ENCODE results near the gene TNFSF13.

TNFSF13 gene

GRCh38 chr17:7557775-7558543 lies 591 bp upstream of the TNFSF13 start:
- no peak for DNase-seq (ENCODE audit: low read depth)
- in situ Hi-C loops (cut with HindIII; ENCODE audit: low sequenced_read_pairs) = no loop called here
- no peak overlapping the region for H3K4me3 ChIP-seq (ENCODE audit: low read depth, low read length)
- TF ChIP-seq CTCF (IDR thresholded peaks at IDR 0.05; ENCODE audit: low read depth, low read length, missing control alignments) = no peak

DNA sequence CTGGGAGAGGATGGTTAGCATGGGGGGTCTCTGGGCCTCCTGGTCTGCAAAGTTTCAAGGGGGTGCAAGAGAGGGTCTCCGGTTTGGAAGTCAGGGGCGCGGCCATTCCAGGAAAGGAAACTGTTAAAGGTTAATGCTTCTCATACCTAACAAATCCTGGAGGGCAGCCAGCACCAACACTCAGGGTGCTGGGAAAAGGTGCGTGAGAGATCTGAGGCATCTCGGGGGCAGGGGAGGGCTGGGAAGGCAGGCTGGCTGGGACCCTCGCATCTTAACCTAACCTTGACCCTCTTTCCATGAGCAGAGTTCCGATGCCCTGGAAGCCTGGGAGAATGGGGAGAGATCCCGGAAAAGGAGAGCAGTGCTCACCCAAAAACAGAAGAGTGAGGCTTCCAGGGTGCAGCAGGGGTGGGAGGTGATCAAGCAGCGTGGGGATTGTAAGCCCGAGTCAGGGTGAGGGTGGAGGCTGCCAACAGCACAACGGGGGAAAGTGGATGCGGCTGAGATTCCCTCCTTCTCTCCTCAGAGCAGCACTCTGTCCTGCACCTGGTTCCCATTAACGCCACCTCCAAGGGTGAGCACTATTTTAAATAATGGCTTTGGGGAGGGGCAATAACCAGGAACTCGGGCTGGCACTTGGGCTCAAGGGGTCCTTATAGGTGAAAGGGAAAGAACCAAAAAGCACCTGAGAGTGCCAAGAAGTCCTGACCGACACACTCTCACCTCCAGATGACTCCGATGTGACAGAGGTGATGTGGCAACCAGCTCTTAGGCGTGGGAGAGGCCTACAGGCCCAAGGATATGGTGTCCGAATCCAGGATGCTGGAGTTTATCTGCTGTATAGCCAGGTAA lies 996 bp downstream of the TNFSF13 start:
- in situ Hi-C loops (cut with HindIII; ENCODE audit: low sequenced_read_pairs) = no loop called here
- no peak for TF ChIP-seq CTCF (IDR thresholded peaks at IDR 0.05; ENCODE audit: low read depth, low read length, missing control alignments)
- DNase-seq (ENCODE audit: low read depth) = no peak
- H3K4me3 ChIP-seq (ENCODE audit: low read depth, low read length) = no peak overlapping the region

GRCh38 chr17:7560172-7561027 lies 1.9 kb downstream of the TNFSF13 start:
- in situ Hi-C loops (cut with HindIII; ENCODE audit: low sequenced_read_pairs) = no loop called here
- DNase-seq (ENCODE audit: low read depth) = no peak
- H3K4me3 ChIP-seq (ENCODE audit: low read depth, low read length) = peak overlapping the region; percentile 83

GRCh38 chr17:7561028-7561575 lies 2.6 kb downstream of the TNFSF13 start:
- in situ Hi-C loops (cut with HindIII; ENCODE audit: low sequenced_read_pairs) = no loop called here
- TF ChIP-seq CTCF (IDR thresholded peaks at IDR 0.05; ENCODE audit: low read depth, low read length, missing control alignments) = peak; percentile 72
- DNase-seq (ENCODE audit: low read depth) = peak; percentile 61
- peak overlapping the region; percentile 83 for H3K4me3 ChIP-seq (ENCODE audit: low read depth, low read length)

More at GRCh38 chr17:7560172-7561027, 1.9 kb downstream of the TNFSF13 start:
- TF ChIP-seq CTCF (IDR thresholded peaks at IDR 0.05; ENCODE audit: low read depth, low read length, missing control alignments) = peak; percentile 82

DNA sequence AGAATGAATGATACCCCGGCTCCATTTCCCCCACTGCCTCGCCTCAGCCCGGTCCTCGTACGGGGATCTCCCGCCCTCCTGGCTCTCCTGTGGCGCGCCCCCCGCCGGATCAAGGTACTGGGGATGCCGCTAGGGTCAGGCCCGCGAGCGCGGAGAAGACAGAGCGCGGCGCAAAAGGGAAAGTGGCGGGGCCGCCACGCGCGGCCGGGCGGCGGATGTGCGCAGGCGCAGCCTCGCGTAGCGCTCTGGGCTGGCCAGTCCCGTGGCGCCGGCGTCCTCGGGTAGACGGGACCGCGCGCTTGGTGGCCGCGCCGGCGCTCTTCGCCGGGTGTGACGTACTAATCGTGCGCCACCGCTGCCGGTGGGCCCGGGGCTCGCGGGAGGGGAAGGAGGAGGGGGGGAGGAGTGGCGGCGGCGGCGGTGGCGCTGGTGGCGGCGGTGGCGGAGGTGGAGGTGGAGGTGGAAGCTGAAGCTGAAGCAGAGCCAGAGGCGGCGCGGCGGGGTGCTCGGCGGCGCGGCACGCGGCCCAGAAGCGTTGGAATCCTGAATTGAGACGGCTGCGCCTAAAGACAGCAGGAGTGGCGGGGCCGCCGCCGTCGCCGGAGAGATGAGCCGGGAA lies 3.1 kb downstream of the TNFSF13 start, which contains the start of gene SENP3:
Gene SENP3 (plus strand): TSS at position 331 of the 619 bp plus-strand sequence. CDS start 1,158 bp downstream, outside the sequence.
- no peak for TF ChIP-seq CTCF (IDR thresholded peaks at IDR 0.05; ENCODE audit: low read depth, low read length, missing control alignments)
- H3K4me3 ChIP-seq (ENCODE audit: low read depth, low read length) = peak within 1 kb of the TSS; percentile 83
- peak; percentile 70 for DNase-seq (ENCODE audit: low read depth)
- in situ Hi-C loops (cut with HindIII; ENCODE audit: low sequenced_read_pairs) = no loop called here
